NCI-H526 treated with DMSO at 0.1 percent for 48 hours (cell line): Measurements from ENCODE around the gene RBM26.
A peak's percentile ranks its signal among the peaks of the same experiment; 100 is the strongest.

Experiments
- DNase-seq: peaks from one replicate; lab custom pipeline; 2025; lab: John Stamatoyannopoulos, UW

The RBM26 gene

DNA sequence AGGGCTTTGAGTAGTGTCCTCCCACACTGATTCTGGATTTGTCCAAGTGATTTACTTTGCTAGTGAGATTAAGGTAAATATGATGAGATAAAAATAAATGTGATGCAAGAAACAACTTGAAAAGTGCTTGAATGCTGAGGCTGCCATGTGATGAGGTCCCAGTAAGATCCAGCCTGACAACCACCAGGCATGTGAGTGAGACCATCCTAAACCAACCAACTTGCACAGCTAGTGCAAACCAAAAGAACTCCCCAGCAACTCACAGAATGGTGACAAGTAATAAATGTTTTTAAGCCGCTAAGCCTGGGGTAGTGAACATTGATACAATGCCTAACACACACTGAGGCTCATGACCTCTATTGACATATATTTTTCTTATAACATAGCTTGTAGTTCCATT is 13.3 kb upstream of the RBM26 start:
- DNase-seq: no peak

DNA sequence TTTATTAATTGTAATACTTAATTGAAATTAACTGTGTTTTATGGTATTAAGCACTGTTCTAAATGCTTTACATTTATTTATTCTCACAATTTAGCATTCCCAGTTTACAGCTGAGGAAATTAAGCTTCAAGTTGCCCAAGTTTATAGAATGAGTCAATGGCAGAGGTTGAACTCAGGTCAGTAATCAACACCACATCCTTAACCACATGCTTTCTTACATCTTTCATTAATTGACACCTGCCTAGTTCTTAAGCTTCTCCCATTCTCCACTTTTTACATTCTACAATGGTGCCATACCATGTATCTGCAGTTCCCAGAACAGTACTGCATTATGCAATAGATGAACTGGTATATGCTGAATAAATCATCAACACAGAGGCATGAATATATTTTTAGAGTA is 11.7 kb upstream of the RBM26 start:
- no peak for DNase-seq

DNA sequence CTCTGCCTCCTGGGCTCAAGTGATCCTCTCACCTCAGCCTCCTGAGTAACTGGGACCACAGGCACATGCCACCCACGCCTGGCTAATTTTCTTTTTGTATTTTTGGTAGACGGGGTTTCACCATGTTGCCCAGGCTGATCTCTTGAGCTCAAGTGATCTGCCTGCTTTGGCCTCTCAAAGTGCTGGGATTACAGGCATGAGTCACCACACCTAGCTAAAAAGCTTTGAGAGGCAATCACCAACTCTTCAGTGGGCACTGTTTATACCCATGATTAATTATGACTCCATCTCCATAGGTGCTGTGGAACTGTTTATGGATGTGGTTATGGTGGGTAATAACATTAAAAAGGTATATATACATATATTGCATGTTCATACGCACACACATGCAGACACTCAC is 7.5 kb upstream of the RBM26 start:
- no peak for DNase-seq

DNA sequence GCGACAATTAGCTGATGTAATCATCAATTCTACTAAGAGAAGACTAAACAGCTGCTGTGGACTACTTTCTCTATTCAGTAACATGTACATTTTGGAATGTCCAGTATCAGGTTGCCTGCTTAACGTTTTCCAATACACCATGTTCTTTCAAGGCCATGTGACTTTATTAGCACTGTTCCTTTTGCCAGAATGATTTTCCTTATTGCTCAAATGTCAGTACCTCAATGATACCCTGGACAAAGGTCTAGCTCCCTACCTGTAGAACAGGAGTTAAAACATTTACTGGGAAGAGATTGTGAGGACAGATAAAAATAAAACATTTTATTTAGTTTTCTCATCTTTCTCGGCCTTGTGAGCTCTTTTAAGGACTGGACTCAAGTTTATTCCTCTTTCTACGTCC is 3.8 kb upstream of the RBM26 start:
- DNase-seq: no peak

DNA sequence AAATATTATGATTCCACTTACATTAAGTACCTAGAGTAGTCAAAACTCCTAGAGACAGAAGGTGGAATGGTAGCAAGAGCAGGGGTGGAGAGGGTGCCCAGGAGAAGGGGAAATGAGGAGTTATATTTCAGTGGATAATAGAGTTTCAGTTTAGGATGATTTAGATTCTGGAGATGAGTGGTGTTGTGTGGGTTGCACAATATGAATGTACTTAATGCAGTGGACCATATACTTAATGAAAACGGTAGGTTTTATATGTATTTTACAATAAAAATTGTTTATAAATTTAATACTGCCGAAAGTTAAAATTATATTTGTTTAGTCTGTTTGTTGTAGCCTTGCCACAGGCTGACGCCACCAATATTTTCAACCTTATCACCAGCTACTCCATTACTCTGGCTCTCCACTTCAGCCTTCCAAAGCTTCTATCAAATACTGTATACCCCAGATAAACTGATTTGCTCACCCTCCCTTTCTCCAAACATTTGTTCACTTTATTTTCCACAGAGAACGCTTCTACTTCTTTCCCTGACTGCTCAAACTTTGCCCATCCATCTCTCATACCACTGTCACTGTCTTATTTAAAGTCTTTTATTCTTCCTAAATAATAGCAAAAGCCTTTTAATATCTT is 1.4 kb upstream of the RBM26 start:
- DNase-seq: no peak

DNA sequence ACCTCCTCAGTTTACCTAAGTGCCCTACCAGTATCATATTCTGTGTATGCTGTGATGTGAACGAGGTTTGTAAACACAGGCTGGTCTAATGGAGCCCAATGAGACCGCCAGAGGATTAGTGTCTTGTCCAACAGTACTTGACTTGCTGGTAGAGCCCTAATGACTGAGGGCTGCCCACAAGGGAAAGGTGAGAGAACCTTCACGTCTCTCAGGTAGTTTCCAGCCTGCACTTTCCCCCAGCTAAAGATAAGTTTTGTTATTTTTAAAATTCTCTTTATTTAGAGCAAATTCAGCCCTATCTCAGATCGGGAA is 498 bp upstream of the RBM26 start:
- no peak for DNase-seq

DNA sequence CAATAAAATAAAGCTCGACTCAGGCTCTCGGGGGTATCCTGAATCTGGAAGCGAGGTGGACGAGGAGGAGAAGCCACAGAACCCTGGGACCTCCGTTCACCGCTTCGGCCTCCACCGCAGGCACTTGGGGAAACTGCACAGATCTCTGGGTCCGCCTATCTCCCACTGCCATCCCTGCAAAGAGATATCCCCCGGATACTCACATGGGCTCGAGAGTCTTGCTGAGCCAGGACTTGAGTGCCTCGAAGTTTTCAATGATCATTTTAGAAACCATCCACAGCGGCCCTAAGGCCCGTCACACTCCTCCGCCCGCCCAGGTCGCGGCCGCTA is 589 bp downstream of the RBM26 start:
- DNase-seq: peak; percentile 50

DNA sequence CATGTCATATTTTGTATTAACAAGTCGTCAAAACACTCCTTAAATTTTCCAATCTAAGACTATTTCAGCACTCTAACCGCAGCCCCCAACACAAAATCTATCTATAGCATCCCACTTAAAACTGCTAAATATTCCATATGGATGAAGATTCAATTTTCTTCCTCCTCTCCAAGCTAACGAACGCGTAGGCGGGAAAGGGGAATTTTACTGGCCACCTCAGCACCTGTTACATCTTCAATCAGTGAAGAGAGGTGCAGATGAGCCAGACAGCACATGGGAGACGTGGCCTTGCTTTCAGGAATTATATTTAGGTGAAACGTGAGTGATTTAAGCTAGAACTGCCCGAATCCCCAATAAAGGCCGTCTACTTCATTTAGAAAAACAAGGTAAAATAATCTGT is 1.1 kb downstream of the RBM26 start:
- peak; percentile 45 for DNase-seq

DNA sequence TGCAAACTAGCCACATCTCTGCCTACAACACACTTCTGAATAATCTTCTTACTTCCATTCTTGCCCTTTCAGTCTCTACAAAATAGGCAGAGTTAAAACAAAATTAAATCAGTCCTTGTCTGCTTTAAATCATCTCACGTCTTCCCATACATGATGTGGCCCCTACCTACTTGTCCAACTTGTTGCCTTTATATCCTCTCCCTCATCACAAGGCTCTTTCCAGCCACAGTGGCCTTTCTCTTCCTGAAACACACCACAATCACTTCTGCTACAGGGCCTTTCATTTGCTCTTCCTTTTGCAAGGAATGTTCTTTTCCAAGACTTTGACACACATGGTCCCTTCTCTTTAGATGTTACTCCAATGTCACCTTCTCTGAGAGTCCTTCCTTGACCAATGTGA is 1.7 kb downstream of the RBM26 start:
- no peak for DNase-seq

DNA sequence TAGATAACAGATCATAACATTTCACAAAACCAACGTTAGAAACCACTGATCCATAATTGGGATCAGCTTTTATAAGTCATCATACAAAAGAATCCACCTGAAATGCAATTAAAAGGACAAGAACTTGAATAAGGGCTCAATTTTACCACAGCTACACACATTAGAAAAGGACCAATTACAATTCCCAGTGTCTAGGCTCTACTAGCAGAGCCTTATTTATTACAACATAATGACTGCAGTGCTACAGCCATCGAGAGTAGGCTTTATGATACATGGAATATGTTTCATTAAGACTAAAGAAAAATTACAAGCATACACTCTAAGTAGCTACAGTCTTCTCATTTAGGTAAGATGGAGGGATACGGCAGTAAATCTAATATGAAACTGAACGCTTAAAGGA is 2.9 kb downstream of the RBM26 start:
- no peak for DNase-seq

DNA sequence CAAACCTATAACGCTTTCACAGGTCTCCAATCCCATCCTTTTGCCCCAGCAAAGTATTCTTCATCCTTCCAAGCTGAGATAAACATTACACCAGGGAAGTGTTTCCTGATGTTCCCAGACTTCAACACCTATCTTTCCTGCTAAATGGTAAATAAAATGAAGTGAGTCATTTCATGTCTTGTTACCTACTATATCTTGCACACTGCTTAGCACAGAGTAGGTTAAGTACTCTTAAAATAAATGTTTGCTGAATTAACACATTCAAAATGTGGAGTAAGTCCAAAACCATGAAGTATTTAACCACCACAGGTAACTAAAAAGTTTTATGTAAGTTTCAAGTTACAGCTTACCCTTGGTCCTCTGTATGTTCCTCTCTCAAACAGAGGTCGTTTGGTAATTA is 3.4 kb downstream of the RBM26 start:
- DNase-seq: no peak

DNA sequence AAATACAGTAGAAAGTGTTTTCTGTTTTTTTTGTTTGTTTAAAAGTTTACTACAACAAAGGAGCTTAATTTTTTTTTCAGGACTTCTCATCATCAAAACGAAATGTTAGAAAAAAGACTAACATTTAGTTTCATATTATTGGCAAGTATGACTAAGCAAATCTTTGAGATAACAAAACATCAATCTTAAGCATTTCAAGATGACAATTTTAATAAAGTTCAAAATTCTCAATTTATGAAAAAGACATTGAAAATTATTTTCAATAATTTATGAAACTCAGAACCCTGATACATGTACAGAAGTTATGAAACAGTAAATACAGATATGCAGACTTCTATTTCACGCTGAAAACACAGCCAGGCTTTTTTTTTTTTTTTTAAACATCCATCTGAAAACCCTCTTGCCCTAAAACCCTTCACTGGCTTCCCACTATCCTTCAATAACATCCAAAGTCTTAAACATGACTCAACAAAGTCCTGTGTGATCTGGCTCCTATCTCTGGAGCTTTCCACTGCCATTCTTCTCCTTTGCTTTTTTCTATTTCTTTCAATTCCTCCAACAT is 3.9 kb downstream of the RBM26 start:
- no peak for DNase-seq

DNA sequence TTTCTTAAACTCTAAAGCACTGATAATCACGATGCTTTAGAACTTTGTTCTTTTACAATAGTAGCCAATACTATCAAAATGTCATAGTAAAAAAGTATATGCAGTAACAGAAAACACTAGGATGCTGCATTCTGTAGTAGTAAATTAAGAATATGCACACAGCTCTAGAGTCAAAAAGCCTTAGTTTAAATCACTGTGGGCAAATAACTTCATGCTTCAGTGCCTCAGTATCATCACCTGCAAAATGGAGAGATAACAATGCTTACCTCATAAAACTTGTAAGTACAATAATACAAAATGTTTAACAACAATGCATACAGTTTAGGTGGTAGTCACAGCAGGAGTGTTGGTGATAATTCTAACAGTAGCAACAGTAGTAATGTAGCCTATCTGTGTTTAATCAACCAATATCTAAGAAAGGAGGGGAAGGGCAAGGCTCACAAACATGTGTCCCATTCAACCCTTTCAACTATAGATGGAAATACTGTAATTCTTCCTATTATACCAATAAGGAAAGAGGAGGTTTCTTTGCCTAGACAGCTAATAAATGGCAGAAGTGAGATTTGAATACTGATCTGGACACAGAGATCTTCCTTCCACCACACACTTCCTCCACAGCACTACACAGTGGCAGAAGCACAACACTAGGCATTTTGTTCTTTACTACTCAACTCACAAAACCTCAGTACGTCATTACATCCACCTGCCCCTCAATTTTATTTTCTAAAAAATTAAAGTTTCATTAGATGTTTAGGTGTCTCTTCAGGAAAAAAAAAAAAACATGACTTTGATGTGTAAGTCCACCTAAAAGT is 4.6 kb downstream of the RBM26 start:
- DNase-seq: no peak

DNA sequence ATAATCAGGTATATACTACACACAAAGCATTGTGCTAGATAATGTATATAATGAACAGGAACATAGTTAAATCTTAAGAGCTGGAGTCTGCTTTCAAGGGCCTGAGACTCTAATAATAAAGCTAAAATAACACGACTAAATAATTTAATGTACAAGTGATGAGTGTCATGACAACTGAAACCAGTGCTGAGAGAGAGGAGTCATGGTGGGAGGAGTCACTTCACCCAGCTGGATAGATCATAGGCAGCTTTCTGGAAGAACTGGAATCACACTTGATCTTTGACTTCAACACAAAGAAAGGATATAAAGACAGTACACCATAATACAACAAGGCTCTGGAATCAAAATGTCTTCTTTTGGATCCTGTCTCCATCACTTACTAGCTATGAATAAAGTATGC is 7.1 kb downstream of the RBM26 start:
- DNase-seq: no peak

DNA sequence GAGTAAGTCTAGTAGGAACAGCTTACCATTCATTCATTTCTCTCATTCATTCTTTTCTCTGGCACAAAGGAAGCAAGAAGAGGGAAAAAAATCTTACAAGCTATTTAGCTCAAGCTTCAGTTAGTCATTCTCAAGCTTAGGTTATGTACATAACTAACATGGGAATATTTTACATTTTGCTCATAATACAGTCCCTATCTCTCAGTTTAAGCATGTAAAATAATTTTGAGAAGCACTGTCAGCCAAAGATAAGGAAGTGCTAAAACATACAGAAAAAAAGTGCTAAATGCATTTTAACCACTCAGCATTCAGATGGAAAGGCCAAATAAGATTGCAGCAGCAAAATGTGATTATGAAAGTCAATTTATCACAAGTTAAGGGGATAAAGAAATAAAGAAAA is 7.9 kb downstream of the RBM26 start:
- DNase-seq: no peak

DNA sequence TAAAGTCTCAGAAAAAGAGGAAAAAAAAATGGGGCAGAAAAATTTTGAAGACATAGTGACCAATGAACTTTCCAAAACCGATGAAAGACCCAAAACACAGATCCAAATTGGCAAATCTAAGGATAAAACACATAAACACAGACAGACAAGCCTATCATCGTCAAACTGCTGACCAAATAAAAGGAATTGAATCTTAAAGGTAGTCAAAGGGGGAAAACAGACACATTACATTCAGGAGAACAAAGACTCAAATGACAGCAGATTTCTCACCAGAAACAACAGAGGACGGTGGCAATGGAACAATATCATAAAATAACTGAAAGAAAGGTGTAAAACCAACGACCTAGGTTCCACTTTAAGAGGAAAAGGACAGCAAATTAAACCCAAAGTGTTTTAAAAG is 10.2 kb downstream of the RBM26 start:
- no peak for DNase-seq

DNA sequence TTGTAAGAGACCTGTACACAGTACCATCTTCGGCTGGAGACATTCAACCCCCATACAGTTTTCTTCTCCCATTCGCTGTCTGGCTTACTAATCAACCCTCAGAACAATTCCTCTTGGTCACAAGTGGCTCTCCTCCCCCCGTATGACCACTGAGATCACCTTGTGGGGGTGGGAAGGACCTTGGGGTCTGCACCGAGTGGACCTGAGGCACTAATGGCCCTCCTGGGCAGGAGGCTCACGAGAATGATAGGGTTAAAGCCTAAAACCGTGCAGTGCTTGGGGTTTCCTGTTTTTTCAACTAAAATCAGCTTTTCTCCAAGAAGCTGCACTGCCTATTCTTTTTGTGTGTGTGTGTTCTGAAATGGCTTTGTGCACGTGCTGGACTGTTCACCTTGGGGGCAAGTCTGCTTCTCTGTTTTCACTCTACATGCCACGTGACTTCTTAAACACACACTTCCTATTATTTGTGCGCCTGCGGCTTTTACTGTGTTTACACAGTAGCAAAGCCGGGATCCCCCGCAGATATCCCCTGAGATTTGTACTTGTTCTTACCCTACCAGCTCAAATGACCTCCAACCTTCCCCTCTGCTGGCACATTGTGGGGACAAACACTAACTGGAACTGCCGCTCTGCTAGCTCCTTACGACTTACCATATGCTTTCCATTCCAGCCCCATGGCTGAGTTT is 12.3 kb downstream of the RBM26 start:
- peak; percentile 55 for DNase-seq

DNA sequence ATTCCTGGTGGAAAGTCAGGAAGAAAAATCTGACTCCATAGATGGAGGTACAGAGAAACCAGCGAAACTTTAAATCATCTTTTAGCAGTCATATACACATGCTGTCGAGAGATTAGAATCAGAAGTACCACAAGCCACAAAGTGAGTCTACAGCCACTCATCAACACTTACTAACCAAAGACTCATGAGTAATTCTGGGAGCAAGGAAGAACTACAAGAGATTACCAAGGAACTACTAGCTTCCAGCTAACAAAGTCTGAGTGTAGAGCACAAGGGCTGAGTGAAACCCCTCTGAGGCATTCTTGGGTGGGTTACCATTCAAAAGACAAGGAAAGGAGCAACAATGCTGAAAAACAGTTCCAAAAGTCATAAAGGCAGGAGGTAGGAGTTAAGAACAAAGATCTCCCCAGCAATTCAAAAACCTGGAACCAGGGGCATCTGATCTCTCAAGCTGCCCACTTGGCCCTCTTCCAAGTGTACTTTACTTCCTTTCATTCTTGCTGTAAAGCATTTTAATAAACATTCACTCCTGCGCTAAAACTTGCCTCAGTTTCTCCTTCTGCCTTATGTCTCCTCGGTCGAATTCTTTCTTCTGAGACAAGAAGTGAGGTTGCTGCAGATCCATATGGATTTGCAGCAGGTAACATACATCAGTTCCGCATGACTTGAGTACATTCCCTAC is 13.0 kb downstream of the RBM26 start:
- DNase-seq: no peak

DNA sequence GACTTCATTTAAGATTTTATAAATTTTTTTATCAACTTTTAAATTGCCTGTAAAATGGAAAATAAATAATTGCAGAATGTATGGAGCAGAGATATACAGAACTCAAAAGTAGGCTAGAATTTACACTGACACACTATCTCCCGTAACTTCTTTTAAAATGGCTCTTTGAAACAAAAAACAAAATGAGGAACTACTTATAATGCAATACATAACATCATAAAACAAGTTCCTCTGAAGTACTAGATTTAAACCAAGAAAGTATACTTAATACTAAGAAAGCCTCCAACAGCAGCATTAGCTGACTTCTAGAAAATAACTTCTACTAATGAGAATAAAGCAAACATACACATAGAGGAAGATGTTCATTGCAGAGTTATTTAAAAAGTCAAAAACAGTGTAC is 17.0 kb downstream of the RBM26 start:
- no peak for DNase-seq

DNA sequence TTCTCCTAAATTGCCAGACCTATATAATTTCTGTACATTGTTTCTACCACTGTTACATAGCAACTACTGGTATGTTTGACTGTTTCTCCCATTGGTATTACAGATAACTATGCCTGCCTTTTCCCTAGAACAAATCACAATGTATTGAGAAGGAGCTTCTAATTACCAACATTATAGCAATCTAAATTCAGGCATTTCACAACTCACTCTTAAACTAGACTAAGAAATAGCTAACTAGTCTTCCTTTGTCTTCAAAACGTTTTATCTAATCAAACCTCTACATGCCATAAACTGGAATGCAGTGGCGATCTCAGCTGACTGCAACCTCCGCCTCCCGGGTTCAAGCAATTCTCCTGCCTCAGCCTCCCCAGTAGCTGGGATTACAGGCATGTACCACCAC is 18.2 kb downstream of the RBM26 start:
- DNase-seq: no peak

DNA sequence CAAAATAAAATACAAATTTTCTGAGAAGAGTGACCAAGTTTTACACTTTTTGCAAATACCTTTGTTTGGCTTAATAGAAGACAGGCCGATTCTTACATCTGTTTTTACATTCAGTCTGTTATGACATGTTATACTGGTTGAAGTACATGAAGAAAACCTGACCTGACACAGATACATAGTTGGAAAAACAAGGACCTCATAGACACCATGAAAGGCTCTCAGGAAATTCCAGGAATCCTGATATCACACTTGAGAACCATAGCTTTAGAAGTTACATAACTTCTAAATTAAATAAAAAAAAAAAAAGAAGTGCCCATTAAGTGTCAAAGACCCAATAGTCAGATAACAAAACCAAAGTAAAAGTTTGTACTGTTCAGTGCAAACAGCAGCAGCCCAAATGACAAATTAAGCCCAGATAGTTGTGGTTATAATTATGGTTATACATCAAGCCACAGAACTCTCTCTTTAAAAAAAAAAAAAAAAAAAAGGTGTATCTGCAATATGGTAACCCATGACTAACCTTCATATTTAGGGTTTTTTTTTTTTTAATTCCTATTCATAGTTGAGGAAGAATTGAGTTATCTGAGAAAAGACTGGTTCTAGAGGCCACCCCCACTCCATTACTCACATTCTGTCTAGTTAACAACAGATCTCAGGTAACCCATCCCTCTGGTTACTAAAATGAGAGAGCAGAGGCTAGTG is 19.8 kb downstream of the RBM26 start:
- DNase-seq: no peak

DNA sequence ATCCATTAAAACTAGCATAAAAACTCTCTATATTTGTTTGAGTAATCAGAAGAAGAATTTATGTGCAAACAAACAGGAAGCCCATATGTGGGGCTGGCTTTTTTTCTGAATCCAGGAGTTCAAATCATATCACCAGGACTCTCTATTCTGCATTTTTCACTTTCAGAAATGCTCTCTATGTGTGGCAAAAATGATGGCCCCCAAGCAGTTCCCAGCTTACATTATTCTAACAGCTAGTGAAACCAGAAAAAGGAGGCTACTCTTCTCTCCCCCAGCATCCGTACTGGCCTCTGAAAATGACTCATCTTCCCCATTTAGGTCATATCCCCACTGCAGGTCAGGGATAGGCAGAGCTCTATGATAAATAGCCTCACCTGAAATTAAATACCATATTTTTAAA is 20.4 kb downstream of the RBM26 start:
- DNase-seq: no peak
